Caco-2 (cell line): Measurements from ENCODE around the gene TTC7B. TPM values are rescaled to one million over a fixed set of nuclear protein-coding genes. Genes with fewer than 3 reads are reported as not detected.

ENCODE experiments used
- BruUV-seq: library from RNA; stranded (reverse); fragments of 400-500 nt; replicated peaks from 2 replicates; lab custom pipeline; 2021; lab: Mats Ljungman, UMichigan
- CTCF ChIA-PET: fragments of 300-600 bp; sonication (Branson Sonifier 250); formaldehyde crosslinking; loops from one replicate; lab custom pipeline; 2022; ENCODE audit warnings: antibody characterized with exemption; lab: Charles Lee
- POLR2A ChIA-PET: fragments of 300-600 bp; sonication (Branson Sonifier 250); formaldehyde crosslinking; loops from one replicate; lab custom pipeline; 2022; ENCODE audit warnings: antibody characterized with exemption; lab: Charles Lee
- DNase-seq, 2 experiments: peaks; one replicate each; pipeline versions ENCODE4 v3.0.0 to v3.0.0-alpha.2; 2020 to 2022
- H3K27me3 ChIP-seq: replicated peaks from 2 replicates; pipeline ENCODE4 v1.6.0; 2011; ENCODE audit warnings: low read length; ENCODE audit not compliant: control insufficient read depth, insufficient read depth
- H3K36me3 ChIP-seq: 2 replicates; pipeline ENCODE4 v1.5.1; 2011; ENCODE audit warnings: low read length; ENCODE audit not compliant: control insufficient read depth, insufficient read depth
- H3K4me1 ChIP-seq: fragments of 250-450 bp; sonication (Bioruptor Pico); 2 replicates; pipeline ENCODE4 v1.5.1; 2020; ENCODE audit warnings: mild to moderate bottlenecking
- H3K4me3 ChIP-seq: 2 replicates; pipeline ENCODE4 v1.5.1; 2011; ENCODE audit warnings: low read depth, mild to moderate bottlenecking, control low read depth, low read length
- H3K9me3 ChIP-seq: fragments of 250-450 bp; sonication (Bioruptor Pico); 2 replicates; pipeline ENCODE4 v1.5.1; 2020; ENCODE audit warnings: mild to moderate bottlenecking, moderate library complexity
- H3K27ac Mint-ChIP-seq: one replicate; pipeline ENCODE4 v1.8.0; 2022; ENCODE audit warnings: mixed read lengths; ENCODE audit not compliant: unreplicated experiment
- H3K27me3 Mint-ChIP-seq: one replicate; pipeline ENCODE4 v1.8.0; 2022; ENCODE audit warnings: mixed read lengths; ENCODE audit not compliant: insufficient read depth, unreplicated experiment
- H3K36me3 Mint-ChIP-seq: one replicate; pipeline ENCODE4 v1.8.0; 2022; ENCODE audit warnings: mild to moderate bottlenecking, mixed read lengths; ENCODE audit not compliant: insufficient read depth, unreplicated experiment
- H3K4me1 Mint-ChIP-seq: one replicate; pipeline ENCODE4 v1.8.0; 2022; ENCODE audit warnings: low read depth, mixed read lengths; ENCODE audit not compliant: unreplicated experiment
- H3K4me3 Mint-ChIP-seq: one replicate; pipeline ENCODE4 v1.8.0; 2022; ENCODE audit warnings: mild to moderate bottlenecking, moderate library complexity, mixed read lengths; ENCODE audit not compliant: unreplicated experiment
- H3K9me3 Mint-ChIP-seq: one replicate; pipeline ENCODE4 v1.8.0; 2022; ENCODE audit warnings: mixed read lengths; ENCODE audit not compliant: unreplicated experiment
- CTCF ChIP-seq, 2 experiments: fragments of 200-600 bp in 1 of 2; IDR thresholded peaks; 1 replicate in 1 of 2; 2 replicates in 1 of 2; pipeline versions ENCODE4 v1.5.1 to v1.8.0; 2011 to 2022; ENCODE audit warnings: antibody characterized with exemption in 1 of 2, control low read depth in 1 of 2, inconsistent platforms in 1 of 2, low read depth in 1 of 2, low read length in 1 of 2, mild to moderate bottlenecking in 1 of 2, moderate library complexity in 1 of 2; ENCODE audit not compliant: insufficient read depth in 1 of 2, severe bottlenecking in 1 of 2, unreplicated experiment in 1 of 2
- intact Hi-C: fragments of 100-400 bp; cut with micrococcal nuclease; formaldehyde crosslinking; loops from one replicate; pipeline ENCODE4 v1.10.0; 2022; ENCODE audit not compliant: unreplicated experiment
- total RNA-seq: library from RNA; stranded (reverse); gene quantifications from 2 replicates; pipeline ENCODE4 v1.2.3, GENCODE V29; 2022

Gene TTC7B
- total RNA-seq, 1 experiment from 2014 or later: 28.5 TPM

- no peaks in the 10 kb centered on the region for H3K27me3 Mint-ChIP-seq
- ChIA-PET POLR2A (interaction anchor here (0.6 kb wide), 1 partner anchor 115 kb away, joined by 5 read pairs; no protein-coding TSS in a partner anchor), CTCF (no interaction called here)
- peaks cover 22% of the 10 kb centered on the region for H3K4me1 Mint-ChIP-seq
- no TSS peak for BruUV-seq
- TF ChIP-seq CTCF (IDR thresholded peaks at IDR 0.05; ENCODE audit: insufficient read depth in 1 of 2, low read depth in 1 of 2, low read length in 1 of 2, severe bottlenecking in 1 of 2, unreplicated experiment in 1 of 2): no peak
- no peak overlapping the region for H3K4me3 Mint-ChIP-seq
- no peaks in the 10 kb centered on the region for H3K9me3 Mint-ChIP-seq
- H3K36me3 Mint-ChIP-seq: peaks cover 11% of the 10 kb centered on the region
- Histone ChIP-seq H3K4me1 (peaks cover 50% of the 10 kb centered on the region), H3K9me3 (no peaks in the 10 kb centered on the region), H3K27me3 (no peaks in the 10 kb centered on the region), H3K36me3 (no peaks in the 10 kb centered on the region), H3K4me3 (no peak overlapping the region)
- peak overlapping the region; percentile 16 for H3K27ac Mint-ChIP-seq
- DNase-seq: no peak
- intact Hi-C loops: loop anchor here (5.0 kb wide), 1 partner anchor 43 kb away; no protein-coding TSS in a partner anchor
Measured at GRCh38 chr14:90643982-90644670, 172.1 kb downstream of the TTC7B start.

- no peak for TF ChIP-seq CTCF (IDR thresholded peaks at IDR 0.05; ENCODE audit: insufficient read depth in 1 of 2, low read depth in 1 of 2, low read length in 1 of 2, severe bottlenecking in 1 of 2, unreplicated experiment in 1 of 2)
- Histone ChIP-seq H3K4me1 (peaks cover 50% of the 10 kb centered on the region), H3K27me3 (no peaks in the 10 kb centered on the region), H3K4me3 (no peak overlapping the region), H3K36me3 (no peaks in the 10 kb centered on the region), H3K9me3 (no peaks in the 10 kb centered on the region)
- H3K9me3 Mint-ChIP-seq: no peaks in the 10 kb centered on the region
- H3K27ac Mint-ChIP-seq: peak overlapping the region; percentile 45
- ChIA-PET POLR2A (no interaction called here), CTCF (interaction anchor here (1.0 to 1.3 kb wide), 3 partner anchors 15 to 341 kb away, joined by 3 to 4 read pairs (median 3); no protein-coding TSS in a partner anchor)
- peak; percentile 46 to 71 for DNase-seq
- H3K4me1 Mint-ChIP-seq: peaks cover 22% of the 10 kb centered on the region
- no peaks in the 10 kb centered on the region for H3K27me3 Mint-ChIP-seq
- intact Hi-C loops: loop anchor here (1.0 to 5.0 kb wide), 2 partner anchors 20 to 45 kb away; no protein-coding TSS in a partner anchor
- no TSS peak for BruUV-seq
- peaks cover 11% of the 10 kb centered on the region for H3K36me3 Mint-ChIP-seq
- H3K4me3 Mint-ChIP-seq: no peak overlapping the region
Measured at GRCh38 chr14:90642244-90642717, 173.9 kb downstream of the TTC7B start.

GRCh38 chr14:90641615-90642243 is 174.5 kb downstream of the TTC7B start:
- no peak overlapping the region for H3K4me3 ChIP-seq
- Mint-ChIP-seq H3K27me3 (no peaks in the 10 kb centered on the region), H3K9me3 (no peaks in the 10 kb centered on the region), H3K4me3 (no peak overlapping the region), H3K36me3 (peaks cover 11% of the 10 kb centered on the region), H3K4me1 (peaks cover 22% of the 10 kb centered on the region), H3K27ac (peak overlapping the region; percentile 45)
- no peaks in the 10 kb centered on the region for H3K36me3 ChIP-seq
- ChIA-PET POLR2A (no interaction called here), CTCF (interaction anchor here (0.9 to 1.3 kb wide), 4 partner anchors 16 to 341 kb away, joined by 3 to 4 read pairs (median 3); no protein-coding TSS in a partner anchor)
- no TSS peak for BruUV-seq
- peaks cover 47% of the 10 kb centered on the region for H3K4me1 ChIP-seq
- no peaks in the 10 kb centered on the region for H3K27me3 ChIP-seq
- DNase-seq: peak in 1 of 2 experiments; percentile 14
- intact Hi-C loops: loop anchor here (1.0 to 5.0 kb wide), 2 partner anchors 21 to 46 kb away; no protein-coding TSS in a partner anchor
- no peak for TF ChIP-seq CTCF (IDR thresholded peaks at IDR 0.05; ENCODE audit: insufficient read depth in 1 of 2, low read depth in 1 of 2, low read length in 1 of 2, severe bottlenecking in 1 of 2, unreplicated experiment in 1 of 2)
- H3K9me3 ChIP-seq: no peaks in the 10 kb centered on the region
